D721Med (cell line): ENCODE data around the gene SLC6A6.

Source experiments
- DNase-seq: peaks from one replicate; pipeline ENCODE4 v3.0.0; 2011; ENCODE audit warnings: low spot score; ENCODE audit not compliant: insufficient read length
- FAIRE-seq: peaks from 2 replicates; lab custom pipeline; 2011; peaks lifted over from hg19 to GRCh38; lab: Jason Lieb, UNC
- TF ChIP-seq, protein P1 (sequence below): IDR thresholded peaks from 2 replicates; pipeline ENCODE4 v1.5.1; 2012; ENCODE audit warnings: mild to moderate bottlenecking, control low read depth; ENCODE audit not compliant: insufficient read depth; ENCODE audit errors: missing control alignments

SLC6A6 gene

DNA sequence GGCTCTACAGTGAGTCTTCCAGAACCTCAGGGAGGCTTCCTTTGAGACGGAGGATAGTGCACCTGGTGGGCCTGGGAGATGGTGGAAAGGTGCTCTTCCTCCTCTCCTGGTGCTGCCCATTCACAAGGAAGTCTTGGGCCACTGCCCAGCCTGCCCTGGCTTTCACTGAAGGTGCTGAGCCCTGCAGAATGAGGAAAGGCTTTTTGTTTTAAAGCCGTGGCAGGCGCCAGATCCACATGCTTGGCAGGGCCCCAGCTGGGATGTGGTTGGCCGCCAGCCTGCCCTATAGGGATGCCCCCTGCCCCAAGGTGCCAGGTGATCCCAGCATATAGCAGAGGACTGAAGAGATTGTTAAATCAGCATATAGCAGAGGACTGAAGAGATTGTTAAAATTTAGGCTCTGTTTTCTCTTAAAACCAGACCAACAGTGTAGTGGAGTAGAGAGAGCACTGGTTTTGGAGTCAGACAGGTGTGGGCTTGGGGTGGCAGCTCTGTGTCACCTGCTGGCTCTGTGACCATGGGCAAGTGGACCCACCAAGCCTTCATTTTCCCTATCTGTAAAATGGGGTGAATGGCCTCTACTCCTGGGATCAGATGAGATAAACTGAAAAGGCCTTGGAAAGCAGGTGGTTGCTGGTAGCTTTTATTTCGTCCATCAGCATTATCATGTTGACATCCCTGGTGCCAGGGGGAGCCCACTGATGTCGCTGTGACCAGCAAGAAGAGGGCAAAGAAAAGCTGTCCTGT, 53.3 kb downstream of the SLC6A6 start:
- TF ChIP-seq, protein P1, sequence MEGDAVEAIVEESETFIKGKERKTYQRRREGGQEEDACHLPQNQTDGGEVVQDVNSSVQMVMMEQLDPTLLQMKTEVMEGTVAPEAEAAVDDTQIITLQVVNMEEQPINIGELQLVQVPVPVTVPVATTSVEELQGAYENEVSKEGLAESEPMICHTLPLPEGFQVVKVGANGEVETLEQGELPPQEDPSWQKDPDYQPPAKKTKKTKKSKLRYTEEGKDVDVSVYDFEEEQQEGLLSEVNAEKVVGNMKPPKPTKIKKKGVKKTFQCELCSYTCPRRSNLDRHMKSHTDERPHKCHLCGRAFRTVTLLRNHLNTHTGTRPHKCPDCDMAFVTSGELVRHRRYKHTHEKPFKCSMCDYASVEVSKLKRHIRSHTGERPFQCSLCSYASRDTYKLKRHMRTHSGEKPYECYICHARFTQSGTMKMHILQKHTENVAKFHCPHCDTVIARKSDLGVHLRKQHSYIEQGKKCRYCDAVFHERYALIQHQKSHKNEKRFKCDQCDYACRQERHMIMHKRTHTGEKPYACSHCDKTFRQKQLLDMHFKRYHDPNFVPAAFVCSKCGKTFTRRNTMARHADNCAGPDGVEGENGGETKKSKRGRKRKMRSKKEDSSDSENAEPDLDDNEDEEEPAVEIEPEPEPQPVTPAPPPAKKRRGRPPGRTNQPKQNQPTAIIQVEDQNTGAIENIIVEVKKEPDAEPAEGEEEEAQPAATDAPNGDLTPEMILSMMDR, result no peak
- no peak for FAIRE-seq
- no peak for DNase-seq

DNA sequence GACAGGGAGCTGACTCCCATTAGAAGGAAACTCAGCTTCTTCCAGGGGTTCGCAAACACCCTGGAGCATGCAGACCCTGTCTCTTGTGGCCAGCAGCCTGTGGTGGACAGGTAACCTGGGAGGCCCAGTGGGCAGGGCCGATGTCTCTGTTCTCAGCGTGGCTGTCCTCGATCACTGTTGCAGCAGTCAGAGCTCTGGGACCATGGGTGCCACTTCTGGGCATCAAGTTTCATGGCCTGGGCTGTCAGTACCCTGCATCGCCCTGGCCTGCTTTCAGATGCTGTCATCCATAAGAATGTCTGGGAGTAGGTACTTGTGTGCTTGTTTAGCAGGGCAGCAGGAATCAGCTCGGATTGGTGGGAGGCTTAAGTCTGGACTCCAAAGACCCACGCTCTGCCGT, 54.4 kb downstream of the SLC6A6 start:
- no peak for DNase-seq
- FAIRE-seq, result no peak
- TF ChIP-seq, protein P1, result no peak

DNA sequence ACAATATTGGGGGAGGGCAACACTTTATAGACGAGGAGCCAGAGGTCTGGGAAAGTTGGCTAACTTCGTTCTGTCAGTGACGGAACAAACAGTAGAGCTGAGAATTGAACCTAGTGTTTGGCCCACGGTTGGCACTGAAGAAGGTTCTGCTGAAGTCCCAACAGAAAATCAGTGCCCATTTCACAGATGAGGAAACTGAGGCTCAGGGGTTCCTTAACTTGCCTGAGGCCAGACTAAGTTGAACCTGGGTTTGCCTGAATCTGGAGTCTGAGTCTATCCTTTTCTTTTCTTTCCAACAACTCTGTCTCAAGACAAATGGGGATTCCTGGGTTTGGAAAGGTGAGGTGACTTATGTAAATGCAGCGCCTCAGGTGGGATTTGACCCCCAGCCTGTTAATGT, 55.1 kb downstream of the SLC6A6 start:
- FAIRE-seq, result no peak
- TF ChIP-seq, protein P1, result no peak
- DNase-seq, result no peak

DNA sequence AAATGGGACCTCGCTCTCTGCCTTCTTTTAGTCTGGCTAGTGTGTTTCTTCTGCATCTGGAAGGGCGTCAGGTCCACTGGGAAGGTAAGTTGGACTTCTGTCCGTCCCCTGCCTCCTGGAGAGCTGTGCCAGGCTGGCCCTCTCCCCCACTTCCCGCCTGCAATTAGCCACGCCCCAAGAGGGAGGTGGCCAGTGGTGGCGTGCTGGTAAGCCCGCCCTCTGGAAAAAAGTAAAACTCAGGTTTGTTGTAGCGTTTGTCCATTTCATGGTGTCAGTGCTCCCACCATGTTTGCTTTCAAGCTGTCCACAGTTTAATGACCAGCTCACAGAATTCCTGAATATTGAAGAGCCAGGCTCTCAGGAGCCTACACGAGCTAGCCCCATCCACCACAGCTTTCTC, 55.6 kb downstream of the SLC6A6 start:
- TF ChIP-seq, protein P1, result no peak
- no peak for DNase-seq
- FAIRE-seq, result no peak

DNA sequence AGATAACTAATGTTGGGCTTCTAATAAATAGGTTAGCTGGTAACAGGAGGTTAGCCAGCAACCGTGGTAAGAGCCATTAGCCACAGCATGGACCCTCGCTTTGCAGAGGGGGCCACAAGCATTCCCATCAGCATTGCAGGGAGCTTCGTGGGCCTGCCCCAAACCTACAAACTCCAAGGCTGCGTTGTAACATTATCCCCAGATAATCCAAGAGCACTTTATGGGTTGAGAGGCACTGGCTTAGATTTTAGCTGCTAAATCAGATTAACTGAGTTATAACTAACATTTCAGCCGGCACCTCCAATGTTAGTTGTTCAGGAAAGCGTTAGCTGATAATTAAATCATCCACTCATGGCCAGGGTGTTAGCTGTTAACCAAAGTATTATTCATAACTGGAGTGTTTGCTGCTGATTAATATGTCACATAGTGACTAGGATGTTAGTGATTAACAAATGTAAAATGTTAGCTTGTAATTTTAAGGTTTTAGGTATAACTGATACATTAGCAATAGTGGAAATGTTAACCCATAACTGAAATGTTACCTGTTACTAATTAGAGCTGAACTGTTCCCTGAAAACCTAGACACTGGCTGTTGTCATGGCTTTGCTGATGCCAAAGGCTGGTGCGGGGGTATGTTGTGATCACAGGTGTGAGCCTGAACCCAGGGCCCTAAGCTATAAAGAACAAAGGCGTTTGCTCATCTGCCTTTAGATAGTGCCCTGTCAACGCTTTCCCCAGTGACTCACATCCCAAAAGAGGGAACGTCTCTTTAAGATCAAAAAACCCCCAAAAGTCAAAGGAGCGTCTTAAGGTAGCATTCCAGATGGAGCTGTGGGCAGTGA, 56.2 kb downstream of the SLC6A6 start:
- no peak for FAIRE-seq
- TF ChIP-seq, protein P1, result no peak
- DNase-seq, result peak; percentile 60

DNA sequence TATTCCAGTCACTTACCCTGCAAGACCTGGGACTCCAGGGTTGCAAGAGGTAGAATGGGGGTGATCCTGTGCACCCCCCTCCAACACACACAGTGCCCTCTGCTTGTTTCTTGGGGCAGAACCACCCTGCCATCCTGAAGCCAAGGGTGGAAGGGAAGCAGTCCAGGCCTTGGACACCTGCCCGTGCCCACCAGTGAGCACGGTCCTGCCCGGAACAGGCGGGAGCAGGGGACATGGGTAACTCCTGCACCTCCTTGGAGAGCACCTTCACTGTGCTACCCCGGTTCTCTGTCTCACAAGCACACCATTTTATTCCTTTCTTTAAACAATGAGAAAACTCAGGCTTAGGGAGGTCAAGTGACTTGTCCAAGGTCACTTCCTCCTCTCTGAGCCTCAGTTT, 57.0 kb downstream of the SLC6A6 start:
- TF ChIP-seq, protein P1, result no peak
- FAIRE-seq (no peak), DNase-seq (no peak)
